GM18909 (cell line): ENCODE data around the gene CEMP1.

Experiments used
- ATAC-seq: cut with Tn5 transposase; IDR thresholded peaks from one replicate; pipeline ENCODE4 v1.9.1; 2021; ENCODE audit warnings: mild to moderate bottlenecking; ENCODE audit not compliant: unreplicated experiment, poor library complexity

CEMP1 gene

GRCh38 chr16:2507052-2507659 is 24.1 kb downstream of the CEMP1 start:
- ATAC-seq: no peak

- no peak for ATAC-seq
Observed at GRCh38 chr16:2505695-2506094, 25.5 kb downstream of the CEMP1 start.

GRCh38 chr16:2501946-2502895 is 29.0 kb downstream of the CEMP1 start:
- ATAC-seq: no peak

GRCh38 chr16:2500918-2501750 is 30.1 kb downstream of the CEMP1 start:
- ATAC-seq: no peak

- ATAC-seq: no peak
Observed at GRCh38 chr16:2500430-2500917, 30.7 kb downstream of the CEMP1 start.

GRCh38 chr16:2499890-2500429 is 31.2 kb downstream of the CEMP1 start:
- ATAC-seq: no peak

- ATAC-seq: no peak
Observed at GRCh38 chr16:2499454-2499853, 31.8 kb downstream of the CEMP1 start.

- ATAC-seq: no peak
Observed at GRCh38 chr16:2498531-2499253, 32.5 kb downstream of the CEMP1 start.

- ATAC-seq: no peak
Observed at GRCh38 chr16:2497695-2498484, 33.3 kb downstream of the CEMP1 start.

GRCh38 chr16:2497116-2497630 is 34.0 kb downstream of the CEMP1 start:
- ATAC-seq: no peak

- ATAC-seq: no peak
Observed at GRCh38 chr16:2496223-2497115, 34.7 kb downstream of the CEMP1 start.

- no peak for ATAC-seq
Observed at GRCh38 chr16:2495041-2495440, 36.2 kb downstream of the CEMP1 start.

GRCh38 chr16:2494616-2495015 is 36.6 kb downstream of the CEMP1 start:
- ATAC-seq: no peak

- no peak for ATAC-seq
Observed at GRCh38 chr16:2493605-2494004, 37.6 kb downstream of the CEMP1 start.

GRCh38 chr16:2492292-2492691 is 38.9 kb downstream of the CEMP1 start:
- no peak for ATAC-seq

- no peak for ATAC-seq
Observed at GRCh38 chr16:2490190-2491105, 40.8 kb downstream of the CEMP1 start.

- ATAC-seq: no peak
Observed at GRCh38 chr16:2489581-2489980, 41.6 kb downstream of the CEMP1 start.
